HG03139 (cell line): ENCODE results near the gene KIFC1.

ENCODE experiments used
- ATAC-seq: cut with Tn5 transposase; IDR thresholded peaks from one replicate; pipeline ENCODE4 v1.9.1; 2021; ENCODE audit not compliant: unreplicated experiment

Gene KIFC1

DNA sequence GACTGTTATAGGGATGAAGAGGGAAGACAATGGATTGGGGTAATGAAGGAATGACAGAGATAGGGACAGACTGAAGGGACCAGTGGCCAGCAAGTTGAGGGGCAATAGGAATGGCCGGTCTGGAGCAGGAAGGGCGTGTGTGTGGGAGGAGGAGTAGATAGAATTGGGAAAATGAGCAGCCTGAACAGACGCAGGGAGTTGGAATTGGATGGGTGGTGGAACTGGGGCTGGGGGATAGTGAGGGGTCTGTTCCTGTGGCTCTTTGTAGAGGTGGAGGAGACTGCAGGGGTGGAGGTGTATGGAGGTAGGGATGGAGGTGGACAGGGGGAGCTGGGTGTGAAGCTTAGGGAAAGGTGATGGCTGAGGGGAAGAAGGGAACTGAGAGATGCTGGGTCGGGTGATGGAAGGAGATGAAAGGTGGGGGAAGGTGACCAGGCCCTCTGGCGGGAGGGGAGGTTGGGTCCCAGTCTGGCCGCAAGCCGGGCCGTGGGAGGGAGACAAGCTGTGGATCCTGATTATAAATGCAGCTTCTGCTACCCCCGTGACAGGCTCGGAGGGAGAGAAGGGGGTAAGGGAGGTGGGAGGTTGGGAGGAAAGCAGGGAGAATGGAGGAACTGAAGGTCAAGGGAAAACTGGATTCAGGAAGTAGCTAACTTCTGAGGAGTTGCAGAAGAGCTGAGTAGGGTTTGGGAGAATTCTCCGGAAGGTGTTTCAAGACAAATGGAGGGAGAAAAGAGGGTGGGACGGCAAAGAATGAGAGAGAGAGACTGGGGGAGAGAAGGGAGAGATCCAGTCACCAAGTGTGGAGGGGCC, 33.4 kb downstream of the KIFC1 start:
- no peak for ATAC-seq

DNA sequence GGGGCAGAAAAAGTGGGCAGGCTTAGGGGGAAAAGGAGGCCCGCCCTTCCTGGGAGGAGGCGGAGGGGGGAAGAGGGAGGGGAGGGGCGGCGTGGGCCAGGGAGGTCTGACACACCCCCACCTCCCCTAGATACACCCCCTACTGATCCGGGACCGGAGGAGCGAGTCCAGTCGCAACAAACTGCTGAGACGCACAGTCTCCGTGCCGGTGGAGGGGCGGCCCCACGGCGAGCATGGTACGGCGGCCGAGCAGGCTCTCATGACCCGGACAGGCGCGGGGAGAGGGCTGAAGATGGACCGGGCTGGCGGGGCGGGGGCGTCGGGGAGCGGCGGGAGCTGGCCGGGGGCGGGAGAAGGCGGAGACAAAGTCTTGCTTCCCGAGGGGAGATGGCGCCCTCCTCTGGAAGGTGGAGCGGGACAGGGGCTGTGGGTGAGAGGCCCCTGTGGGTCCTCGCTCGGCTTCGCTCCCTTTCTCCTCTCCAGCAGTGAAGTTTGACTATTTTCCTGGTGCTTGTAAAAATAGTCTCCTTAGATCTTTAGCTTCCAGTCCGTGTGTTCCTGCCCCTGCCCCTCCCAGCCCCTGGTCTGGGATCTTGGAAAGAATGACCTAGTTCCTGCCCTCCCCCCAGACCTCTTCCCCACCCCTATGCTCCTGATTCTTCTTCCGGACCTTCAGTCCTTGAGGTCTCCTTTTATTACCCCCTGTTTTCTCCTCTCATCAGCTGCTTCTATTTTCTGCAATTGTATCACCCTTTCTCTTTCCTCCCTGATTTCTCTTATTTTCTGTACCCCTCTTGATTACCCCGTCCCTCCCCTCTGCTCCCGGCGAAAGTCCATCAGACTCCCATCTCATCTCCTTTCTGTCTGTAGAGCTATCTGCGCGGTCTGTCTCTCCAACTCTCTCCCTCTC, 34.3 kb downstream of the KIFC1 start:
- ATAC-seq, result no peak

DNA sequence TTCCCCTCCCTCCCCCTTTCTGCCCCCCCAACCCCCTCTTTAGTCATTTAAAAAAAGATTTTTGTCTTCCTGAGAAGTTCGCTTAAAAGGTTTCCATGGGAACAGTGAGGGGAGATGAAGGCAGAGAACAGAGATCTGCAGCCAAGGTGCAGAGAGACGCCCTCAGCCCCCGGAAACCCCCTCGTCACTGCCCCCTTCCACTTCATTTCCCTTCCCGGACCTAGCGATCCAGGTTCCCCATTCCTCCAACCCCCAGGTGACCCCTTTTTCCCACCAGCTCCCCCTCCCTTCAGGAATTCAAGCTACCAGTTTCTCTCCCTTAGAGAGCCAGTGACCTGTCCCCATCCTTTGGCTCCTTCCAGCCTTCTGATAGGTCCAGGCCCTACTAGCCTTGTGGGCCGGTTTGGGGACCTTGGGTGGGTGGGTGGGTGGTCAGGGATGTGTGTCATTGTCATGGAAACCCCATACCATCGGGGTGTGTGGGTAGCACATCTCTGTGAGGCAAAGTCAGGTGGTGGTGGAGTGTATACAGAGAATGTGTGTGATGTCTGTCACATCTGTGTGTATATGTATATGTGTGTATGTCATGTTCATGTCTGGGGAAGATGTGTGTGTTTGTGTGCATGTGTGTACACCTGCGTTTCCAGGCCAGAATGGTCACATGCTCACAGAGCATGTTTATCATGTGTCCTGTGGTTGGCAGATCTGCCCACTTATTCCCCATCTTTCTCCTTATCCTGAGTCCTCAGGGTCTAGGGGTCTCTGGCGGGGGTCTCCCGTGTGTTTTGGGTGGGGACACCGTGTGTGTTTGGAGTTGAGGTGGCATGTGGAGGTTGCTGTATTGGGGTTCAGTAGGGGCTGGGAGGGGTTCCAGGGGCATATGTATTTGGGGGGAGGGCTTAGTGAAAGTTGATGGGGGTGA, 35.2 kb downstream of the KIFC1 start:
- no peak for ATAC-seq

DNA sequence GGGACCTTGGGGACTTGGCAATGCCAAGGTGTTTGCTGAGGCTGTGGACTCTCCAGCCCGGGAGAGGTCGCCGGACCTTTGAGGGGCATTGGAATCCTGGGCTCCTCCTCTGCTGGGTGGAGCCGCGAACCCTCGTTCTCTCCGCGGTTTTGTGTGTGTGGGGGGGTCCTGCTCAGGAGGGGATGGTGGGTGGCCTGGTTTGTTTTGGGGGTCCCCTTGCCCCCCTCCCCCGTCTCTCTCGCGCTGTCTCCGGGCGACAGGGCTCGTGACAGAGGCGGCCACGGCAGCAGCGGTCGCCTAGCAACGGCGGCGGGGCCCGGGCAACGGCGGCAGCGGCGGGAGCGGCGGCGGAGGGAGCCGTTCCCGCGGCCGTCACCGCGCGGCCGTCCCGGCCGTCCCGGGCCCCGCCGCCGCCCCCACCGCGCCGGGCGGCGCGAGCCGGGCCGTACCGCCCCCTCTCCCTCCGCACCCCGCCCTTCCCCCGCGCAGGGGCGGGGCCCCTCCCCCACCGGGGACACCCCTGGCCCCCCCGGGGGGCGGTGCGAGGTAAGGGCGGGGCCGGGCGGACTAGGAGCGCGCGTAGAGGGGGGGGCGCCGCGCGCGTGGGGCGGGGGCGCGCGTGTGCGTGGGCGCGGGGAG, 36.1 kb downstream of the KIFC1 start:
- no peak for ATAC-seq

DNA sequence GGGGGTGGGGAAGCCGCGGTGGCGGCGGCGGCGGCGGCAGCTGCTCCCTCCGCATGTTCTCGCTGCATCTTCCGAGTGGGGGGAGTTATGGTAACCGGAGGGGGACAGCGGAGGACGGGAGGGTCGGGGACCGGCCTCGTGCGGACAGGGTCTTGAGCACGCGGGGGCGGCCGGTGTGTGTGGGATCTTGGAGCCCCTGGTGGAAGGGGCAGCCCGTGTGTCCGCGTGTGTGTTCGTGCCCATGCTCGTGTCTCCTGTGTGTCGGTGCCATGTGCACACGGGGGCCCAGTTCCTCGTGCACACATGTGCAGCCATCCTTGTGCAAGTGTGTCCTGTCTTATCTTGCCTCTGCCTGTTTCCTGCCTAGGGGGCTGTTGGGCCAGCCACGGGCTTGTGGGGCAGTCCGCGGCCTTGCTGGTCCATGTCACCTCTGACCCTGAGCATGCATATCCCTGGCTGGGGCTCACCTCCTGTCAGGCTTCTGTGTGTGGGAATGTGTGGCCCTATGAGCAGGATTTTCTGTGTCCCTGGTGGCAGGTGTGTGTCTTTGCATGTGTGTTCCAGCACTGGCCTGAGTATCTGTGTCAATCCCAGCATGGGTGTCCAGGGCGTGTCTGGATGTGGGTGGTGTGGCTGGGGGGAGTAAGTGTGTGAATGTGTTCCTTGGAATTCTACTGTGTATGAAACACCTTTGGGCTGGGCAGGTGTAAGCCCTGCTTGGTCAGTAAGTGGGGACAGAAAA, 36.8 kb downstream of the KIFC1 start:
- no peak for ATAC-seq

DNA sequence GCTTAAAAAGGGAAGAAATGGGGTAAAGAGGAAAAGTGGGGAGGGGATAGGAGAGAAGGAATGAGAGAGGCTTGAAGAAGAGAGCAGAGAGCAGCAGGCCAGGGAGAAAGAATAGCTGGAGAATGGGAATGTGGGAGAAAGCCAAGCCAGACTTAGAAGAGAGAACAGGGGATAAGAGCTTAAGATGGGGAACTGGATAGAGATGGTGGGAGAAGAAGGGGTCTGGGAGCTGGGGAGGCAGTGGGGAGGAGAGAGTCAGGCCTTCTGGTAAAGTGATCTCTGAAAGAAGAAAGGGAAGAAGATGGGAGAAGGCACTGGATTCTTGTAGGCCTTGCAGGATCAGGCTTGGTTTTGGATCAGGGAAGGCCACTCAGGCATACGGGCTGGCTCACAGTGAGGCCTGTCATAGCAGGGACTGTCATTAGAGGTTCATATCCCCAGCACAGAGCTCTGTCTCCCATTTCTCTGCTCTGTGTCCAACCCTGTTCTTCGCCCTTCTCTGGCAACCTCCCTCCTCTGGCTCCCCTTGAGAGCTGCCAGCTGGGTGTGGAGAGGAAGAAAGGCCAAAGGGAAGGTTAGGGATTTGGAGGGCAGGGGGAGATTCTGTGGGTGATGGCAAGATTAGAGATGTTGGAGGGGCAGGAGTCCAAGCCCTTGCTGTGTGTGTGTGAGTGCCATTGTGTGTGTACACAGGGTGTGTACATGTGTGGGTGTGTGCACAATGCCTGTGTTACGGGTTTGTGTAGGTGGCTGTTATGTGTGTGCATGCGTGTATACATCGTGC, 37.5 kb downstream of the KIFC1 start:
- ATAC-seq, result no peak

DNA sequence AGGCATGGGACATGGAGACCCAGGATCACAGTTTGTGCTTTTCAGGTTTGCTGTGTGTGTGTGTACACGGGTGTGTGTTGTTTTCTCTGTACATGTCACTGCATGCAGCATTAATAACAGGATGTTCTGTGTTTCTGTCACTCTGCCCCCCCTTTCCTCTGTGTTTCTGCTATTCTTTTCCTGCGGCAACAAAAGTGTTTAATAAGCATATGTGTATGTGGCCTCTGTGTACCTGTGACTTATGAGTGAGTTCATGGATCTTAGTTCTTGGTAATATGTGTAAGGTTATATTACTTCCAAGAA, 38.1 kb downstream of the KIFC1 start:
- ATAC-seq, result no peak

DNA sequence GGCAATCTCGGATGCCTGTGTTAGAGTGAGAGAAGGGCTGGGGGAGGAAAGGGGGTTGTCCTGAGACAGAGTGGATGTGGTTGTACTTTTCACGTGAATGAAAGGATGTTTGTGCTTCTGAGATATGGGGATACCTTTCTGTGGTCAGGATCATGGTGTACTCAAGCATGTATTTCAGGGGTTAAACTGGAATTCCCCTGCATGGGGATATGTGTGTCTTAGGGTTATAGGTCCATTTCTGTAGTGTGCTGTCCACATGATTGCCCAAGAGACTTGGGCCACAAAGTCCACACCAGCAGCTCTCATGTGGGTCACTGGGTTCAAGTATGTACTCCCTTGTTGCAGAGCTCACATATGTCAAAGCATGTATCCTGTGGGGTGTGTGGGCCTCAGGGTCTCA, 38.7 kb downstream of the KIFC1 start:
- ATAC-seq, result no peak

DNA sequence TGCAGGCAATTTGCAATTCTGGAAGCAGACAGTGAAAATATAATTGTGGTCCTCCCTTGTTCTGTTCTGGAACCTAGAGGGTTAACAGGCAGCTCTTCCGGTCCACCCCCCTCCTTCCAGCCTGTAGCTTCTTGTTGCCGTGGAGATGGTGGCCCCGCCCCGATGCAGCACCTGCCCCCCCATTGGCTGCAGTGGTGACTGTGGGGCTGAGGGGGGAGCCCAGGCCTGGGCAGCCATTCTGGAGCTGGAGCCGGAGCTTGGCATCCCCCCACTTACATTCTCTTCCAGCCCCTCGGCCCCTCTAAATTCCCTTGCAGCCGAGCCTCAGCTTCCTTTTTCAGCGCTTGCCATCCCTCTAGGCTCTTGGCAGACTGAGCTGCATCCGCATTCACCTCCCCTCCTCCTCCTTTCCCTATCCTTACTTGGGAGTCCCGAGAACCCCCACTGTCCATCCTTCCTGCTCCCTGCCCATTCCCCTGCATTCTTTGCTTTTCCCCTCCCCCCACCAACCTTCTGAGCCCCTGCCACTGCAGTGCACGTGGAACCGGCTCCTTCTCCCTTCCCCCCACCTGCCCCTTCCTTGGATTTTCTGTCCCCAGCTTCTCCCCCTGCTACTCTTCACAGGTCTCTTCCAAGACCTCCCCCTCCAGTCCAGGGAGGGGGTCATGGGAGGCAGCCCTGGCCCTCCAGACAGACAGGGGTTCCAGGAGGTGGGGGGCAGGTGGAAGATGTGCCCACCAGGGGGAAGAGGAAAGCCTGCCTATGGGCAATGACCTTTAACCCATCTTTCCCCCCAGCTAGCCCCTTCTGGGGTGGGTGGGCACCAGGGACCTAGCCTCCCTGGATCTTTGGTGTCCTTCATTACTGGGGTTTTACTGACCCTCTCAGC, 39.6 kb downstream of the KIFC1 start:
- ATAC-seq, result no peak

DNA sequence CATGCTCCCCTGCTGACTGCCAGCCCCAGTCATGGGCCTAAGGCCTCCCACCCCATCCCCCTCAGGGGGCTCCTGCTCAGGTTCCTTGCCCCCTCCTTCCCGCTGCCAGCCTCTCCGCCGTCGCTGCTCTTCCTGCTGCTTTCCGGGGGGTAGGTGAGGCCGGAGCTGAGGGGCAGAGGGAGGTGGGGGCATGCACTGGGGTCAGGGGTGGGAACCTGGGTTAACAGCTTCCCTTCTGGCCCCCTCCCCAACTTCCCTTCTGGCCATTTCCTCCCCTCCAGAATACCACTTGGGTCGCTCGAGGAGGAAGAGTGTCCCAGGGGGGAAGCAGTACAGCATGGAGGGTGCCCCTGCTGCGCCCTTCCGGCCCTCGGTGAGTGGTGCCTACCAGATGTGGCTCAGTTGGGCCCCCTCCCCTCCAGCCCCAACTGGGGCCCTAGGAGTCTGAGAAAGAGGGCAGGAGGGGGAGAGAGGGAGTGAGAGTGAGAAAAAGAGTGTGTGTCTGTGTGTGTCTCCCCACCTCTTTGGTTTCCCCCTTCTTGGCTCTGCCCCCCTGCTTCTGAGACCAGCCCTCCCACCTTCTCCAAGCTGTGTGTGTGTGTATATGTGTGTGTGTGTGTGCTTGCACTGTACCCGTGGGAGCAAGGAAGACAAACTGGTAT, 40.4 kb downstream of the KIFC1 start:
- ATAC-seq, result no peak

DNA sequence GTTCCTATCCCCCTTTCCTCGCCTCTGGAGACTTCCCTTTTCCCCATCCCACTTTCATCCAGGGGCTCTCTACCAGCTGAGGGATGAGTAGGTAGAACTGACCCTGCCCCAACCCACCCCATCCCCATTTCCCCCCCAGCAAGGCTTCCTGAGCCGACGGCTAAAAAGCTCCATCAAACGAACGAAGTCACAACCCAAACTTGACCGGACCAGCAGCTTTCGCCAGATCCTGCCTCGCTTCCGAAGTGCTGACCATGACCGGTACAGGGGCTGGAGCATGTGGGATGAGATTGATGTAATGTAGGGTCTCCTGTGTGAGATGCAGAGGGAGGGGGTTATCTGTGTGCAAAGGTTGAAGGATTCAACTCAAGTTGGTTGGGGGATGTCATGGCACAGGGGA, 40.9 kb downstream of the KIFC1 start:
- ATAC-seq, result no peak

DNA sequence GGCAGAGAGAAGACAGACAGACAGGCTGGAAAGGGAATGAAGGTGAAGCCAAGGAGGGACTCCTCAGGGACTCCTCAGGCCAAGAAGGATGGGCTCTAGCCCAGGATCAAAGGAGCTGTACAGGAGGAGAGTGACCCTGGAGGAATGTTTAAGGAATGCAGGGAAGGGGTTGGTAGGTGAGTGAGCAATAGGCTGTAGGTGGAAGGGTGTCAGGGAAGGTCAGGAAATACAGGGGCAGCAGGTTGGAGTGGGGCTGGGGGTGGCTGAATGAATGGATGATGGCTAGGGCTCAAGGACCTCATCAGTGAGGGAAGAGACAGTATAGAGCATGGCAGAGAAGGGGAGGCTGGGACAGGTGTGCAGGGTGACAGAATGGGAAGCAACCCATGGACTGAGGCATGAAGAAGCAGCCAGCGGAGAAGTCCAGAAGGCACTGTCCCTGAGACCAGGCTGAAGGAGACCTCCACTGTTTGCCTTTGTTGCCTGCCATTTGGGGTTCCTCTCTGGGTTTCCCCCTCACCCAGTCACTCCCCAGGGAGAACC, 41.4 kb downstream of the KIFC1 start:
- no peak for ATAC-seq

DNA sequence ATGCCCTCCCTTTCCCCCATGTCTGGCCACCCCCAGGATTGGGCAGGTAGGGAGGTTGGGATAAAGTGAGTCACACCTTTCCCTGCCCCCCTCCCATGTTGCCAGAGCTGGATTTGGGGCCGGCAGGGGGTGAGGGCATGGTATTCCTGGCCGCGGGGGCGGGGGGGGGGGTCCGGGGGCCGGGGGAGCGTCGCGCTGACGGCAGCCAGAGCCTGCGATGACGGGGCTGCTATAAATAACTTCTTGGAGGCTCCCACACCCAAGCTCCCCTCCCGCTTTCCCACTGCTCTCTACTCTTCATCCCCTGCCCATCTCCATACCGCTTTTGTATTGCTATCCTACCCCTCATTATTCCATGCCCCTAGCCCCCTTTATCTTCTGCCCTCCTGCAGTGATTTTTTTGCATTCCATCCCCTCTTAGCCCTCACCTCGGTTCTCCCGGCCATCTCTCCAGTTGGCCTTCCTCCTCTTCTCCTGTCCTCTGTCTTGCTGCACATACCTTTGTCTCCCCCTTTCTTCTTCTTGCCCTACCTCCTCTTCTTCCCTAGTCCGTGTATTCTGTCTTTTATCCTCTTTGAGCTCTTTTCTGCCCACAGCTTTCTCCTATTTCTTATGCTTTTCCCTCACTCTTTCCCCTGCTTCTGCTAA, 42.0 kb downstream of the KIFC1 start:
- no peak for ATAC-seq

DNA sequence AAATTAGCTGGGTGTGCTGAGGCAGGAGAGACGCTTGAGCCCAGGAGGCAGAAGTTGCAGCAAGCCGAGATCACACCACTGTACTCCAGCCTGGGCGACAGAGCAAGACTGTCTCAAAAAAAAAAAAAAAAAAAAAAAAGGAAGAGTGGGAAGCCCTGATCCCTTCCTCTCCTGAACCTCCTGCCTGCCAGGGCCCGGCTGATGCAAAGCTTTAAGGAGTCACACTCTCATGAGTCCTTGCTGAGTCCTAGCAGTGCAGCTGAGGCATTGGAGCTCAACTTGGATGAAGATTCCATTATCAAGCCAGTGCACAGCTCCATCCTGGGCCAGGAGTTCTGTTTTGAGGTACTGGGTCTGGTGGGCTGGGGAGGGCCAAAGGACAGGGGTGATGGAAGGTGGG, 43.3 kb downstream of the KIFC1 start:
- ATAC-seq, result no peak

DNA sequence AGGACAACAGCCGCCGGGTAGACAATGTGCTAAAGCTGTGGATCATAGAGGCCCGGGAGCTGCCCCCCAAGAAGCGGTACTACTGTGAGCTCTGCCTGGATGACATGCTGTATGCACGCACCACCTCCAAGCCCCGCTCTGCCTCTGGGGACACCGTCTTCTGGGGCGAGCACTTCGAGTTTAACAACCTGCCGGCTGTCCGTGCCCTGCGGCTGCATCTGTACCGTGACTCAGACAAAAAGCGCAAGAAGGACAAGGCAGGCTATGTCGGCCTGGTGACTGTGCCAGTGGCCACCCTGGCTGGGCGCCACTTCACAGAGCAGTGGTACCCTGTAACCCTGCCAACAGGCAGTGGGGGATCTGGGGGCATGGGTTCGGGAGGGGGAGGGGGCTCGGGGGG, 46.0 kb downstream of the KIFC1 start:
- no peak for ATAC-seq

DNA sequence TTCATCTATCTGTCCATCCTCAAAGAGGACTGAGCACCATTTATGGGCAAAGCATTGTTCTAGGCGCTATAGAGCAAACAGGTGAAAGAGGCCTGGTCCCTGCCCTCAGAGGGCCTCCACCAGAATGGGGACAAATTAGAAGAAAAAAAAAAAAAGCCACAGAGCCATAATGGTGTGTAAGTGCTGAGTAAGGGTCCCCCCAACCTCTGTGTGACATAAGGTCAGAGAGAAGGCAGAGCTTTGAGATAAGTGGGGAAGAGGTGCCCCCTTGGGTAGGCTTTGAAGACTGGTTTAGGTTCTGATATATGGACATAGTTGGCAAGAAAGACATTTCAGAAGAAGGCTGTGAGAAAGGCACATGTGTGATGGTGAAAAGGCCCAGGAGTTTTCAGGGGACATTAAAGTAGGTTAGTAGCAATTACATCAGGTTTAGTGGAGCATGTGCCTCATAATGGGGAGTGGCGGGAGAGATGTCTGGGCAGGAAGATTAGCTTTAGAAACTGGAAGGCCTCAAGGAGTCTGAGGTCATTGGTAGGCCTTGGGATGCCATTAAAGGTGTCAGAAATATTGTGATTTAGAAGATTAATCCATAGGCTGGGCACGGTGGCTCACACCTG, 47.5 kb downstream of the KIFC1 start:
- no peak for ATAC-seq
